Panc1 (cell line): ENCODE data around the gene LGR4. TPM values are rescaled to one million over a fixed set of nuclear protein-coding genes. Genes with fewer than 3 reads are reported as not detected.

Experiments
- ATAC-seq: fragments of 200-7000 bp; cut with Tn5 transposase; 2 replicates; pipeline ENCODE4 v1.9.1; 2020; ENCODE audit warnings: mild to moderate bottlenecking, moderate library complexity
- BruUV-seq: library from RNA; stranded (reverse); fragments of 400-500 nt; replicated peaks from 2 replicates; lab custom pipeline; 2021; lab: Mats Ljungman, UMichigan
- CTCF ChIA-PET: fragments of 300-600 bp; sonication (Branson Sonifier 250); formaldehyde crosslinking; loops from one replicate; lab custom pipeline; 2022; ENCODE audit warnings: antibody characterized with exemption; lab: Charles Lee
- POLR2A ChIA-PET: fragments of 300-600 bp; sonication (Branson Sonifier 250); formaldehyde crosslinking; loops from one replicate; lab custom pipeline; 2022; ENCODE audit warnings: antibody characterized with exemption; lab: Charles Lee
- DNase-seq: peaks from one replicate; pipeline ENCODE4 v3.0.0-alpha.2; 2010; ENCODE audit warnings: low read depth, low spot score
- H3K27ac ChIP-seq: 2 replicates; pipeline ENCODE4 v1.5.1; 2011; ENCODE audit warnings: mild to moderate bottlenecking, low read length, inconsistent platforms
- H3K27me3 ChIP-seq: fragments of 200-500 bp; sonication (Bioruptor generic); 2 replicates; pipeline ENCODE4 v1.6.0; 2014; ENCODE audit warnings: low read length, inconsistent platforms; ENCODE audit not compliant: control insufficient read depth, insufficient read depth
- H3K36me3 ChIP-seq: fragments of 200-500 bp; sonication (Bioruptor generic); 2 replicates; pipeline ENCODE4 v1.5.1; 2014; ENCODE audit warnings: inconsistent platforms, mild to moderate bottlenecking, low read length, moderate library complexity; ENCODE audit not compliant: control insufficient read depth, insufficient read depth
- H3K4me1 ChIP-seq: 2 replicates; pipeline ENCODE4 v1.5.1; 2011; ENCODE audit warnings: inconsistent platforms, mild to moderate bottlenecking, low read length, moderate library complexity; ENCODE audit not compliant: control insufficient read depth, insufficient read depth
- H3K4me3 ChIP-seq, 2 experiments: 2 replicates each; pipeline ENCODE4 v1.5.1; 2011 to 2012; ENCODE audit warnings: low read depth in 2 of 2, low read length in 2 of 2, mild to moderate bottlenecking in 2 of 2, inconsistent platforms in 1 of 2, moderate library complexity in 1 of 2
- H3K9me3 ChIP-seq: fragments of 200-500 bp; sonication (Bioruptor generic); 2 replicates; pipeline ENCODE4 v1.5.1; 2014; ENCODE audit warnings: low read depth, mild to moderate bottlenecking, inconsistent platforms, low read length, moderate library complexity; ENCODE audit not compliant: control insufficient read depth, insufficient read depth
- CTCF ChIP-seq: fragments of 450-650 bp; IDR thresholded peaks from 2 replicates; pipeline ENCODE4 v1.5.1; 2017; ENCODE audit warnings: mild to moderate bottlenecking
- POLR2AphosphoS5 ChIP-seq: IDR thresholded peaks from 2 replicates; pipeline ENCODE4 v1.6.1; 2012; ENCODE audit warnings: mild to moderate bottlenecking, low read depth, low read length, moderate library complexity
- REST ChIP-seq, 2 experiments: IDR thresholded peaks; 2 replicates each; pipeline ENCODE4 v1.6.1; 2011 to 2012; ENCODE audit warnings: low read depth in 2 of 2, control low read depth in 1 of 2, low read length in 1 of 2, mild to moderate bottlenecking in 1 of 2, moderate library complexity in 1 of 2; ENCODE audit not compliant: insufficient read depth in 1 of 2
- SIN3A ChIP-seq: IDR thresholded peaks from 2 replicates; pipeline ENCODE4 v1.6.1; 2012; ENCODE audit warnings: low read depth, mild to moderate bottlenecking, low read length, moderate library complexity, borderline replicate concordance; ENCODE audit not compliant: insufficient read depth
- TCF7L2 ChIP-seq: IDR thresholded peaks from 2 replicates; pipeline ENCODE4 v1.6.1; 2011; ENCODE audit warnings: mild to moderate bottlenecking, low read depth, low read length, inconsistent platforms
- in situ Hi-C: cut with HindIII; loops from 2 replicates; pipeline ENCODE4 v1.10.0; 2016; ENCODE audit warnings: low sequenced_read_pairs, low pct_unique_long_range_greater_than_20kb
- intact Hi-C: fragments of 100-400 bp; cut with micrococcal nuclease; formaldehyde crosslinking; loops from one replicate; pipeline ENCODE4 v1.10.0; 2022; ENCODE audit not compliant: unreplicated experiment
- total RNA-seq: library from RNA; stranded (reverse); gene quantifications from one replicate; pipeline ENCODE4 v1.2.1, GENCODE V29; 2021; ENCODE audit not compliant: unreplicated experiment

LGR4 gene
- total RNA-seq, 1 experiment from 2014 or later: 61.8 TPM

GRCh38 chr11:27465629-27466028, 7.0 kb downstream of the LGR4 start:
- TF ChIP-seq TCF7L2 (no peak), SIN3A (no peak), POLR2AphosphoS5 (no peak), REST (IDR thresholded peaks at IDR 0.05; ENCODE audit: insufficient read depth in 1 of 2, low read depth in 2 of 2, low read length in 1 of 2) (no peak), CTCF (no peak)
- peaks cover 55% of the 10 kb centered on the region for H3K4me1 ChIP-seq
- no peak for ATAC-seq
- H3K9me3 ChIP-seq: no peaks in the 10 kb centered on the region
- peak overlapping the region in 1 of 2 experiments; percentile 14; a peak in 3 of 4 replicates for H3K4me3 ChIP-seq
- intact Hi-C loops: no loop called here
- BruUV-seq: no TSS peak
- ChIA-PET CTCF (no interaction called here), POLR2A (no interaction called here)
- no peaks in the 10 kb centered on the region for H3K36me3 ChIP-seq
- no peaks in the 10 kb centered on the region for H3K27me3 ChIP-seq
- no peak for DNase-seq
- in situ Hi-C loops: no loop called here
- peak overlapping the region; percentile 79 for H3K27ac ChIP-seq

GRCh38 chr11:27464909-27465308, 7.7 kb downstream of the LGR4 start:
- Histone ChIP-seq H3K36me3 (no peaks in the 10 kb centered on the region), H3K9me3 (no peaks in the 10 kb centered on the region), H3K4me1 (peaks cover 56% of the 10 kb centered on the region), H3K27ac (peak overlapping the region; percentile 79), H3K4me3 (peak overlapping the region; percentile 0 to 14; a peak in 3 of 4 replicates), H3K27me3 (no peaks in the 10 kb centered on the region)
- no peak for DNase-seq
- POLR2A ChIA-PET: interaction anchor here (0.7 to 1.0 kb wide), 2 partner anchors 31 to 70 kb away, joined by 3 read pairs; no protein-coding TSS in a partner anchor
- no peak for ATAC-seq
- in situ Hi-C loops (no loop called here), intact Hi-C loops (no loop called here)
- BruUV-seq: no TSS peak
- TF ChIP-seq POLR2AphosphoS5 (no peak), TCF7L2 (no peak)
- CTCF ChIA-PET: no interaction called here

- CTCF ChIA-PET: no interaction called here
- Histone ChIP-seq H3K4me3 (peak overlapping the region; percentile 0 to 14; a peak in 3 of 4 replicates), H3K9me3 (no peaks in the 10 kb centered on the region), H3K4me1 (peaks cover 57% of the 10 kb centered on the region), H3K36me3 (no peaks in the 10 kb centered on the region), H3K27me3 (no peaks in the 10 kb centered on the region), H3K27ac (peak overlapping the region; percentile 79)
- BruUV-seq: no TSS peak
- ATAC-seq (peak; percentile 79), DNase-seq (no peak)
- intact Hi-C loops (no loop called here), in situ Hi-C loops (no loop called here)
- no peak for TF ChIP-seq CTCF
- 0 out of 2 replicates have a peak, but pooled peaks have one; percentile 20 for TF ChIP-seq POLR2AphosphoS5
- peak; percentile 50; the same call in 1 of the 2 replicates for TF ChIP-seq TCF7L2
- TF ChIP-seq SIN3A: no peak
- POLR2A ChIA-PET: interaction anchor here (0.7 to 1.0 kb wide), 3 partner anchors 8 to 69 kb away, joined by 3 to 15 read pairs (median 3); partner anchors contain the start of gene LGR4
Measured at GRCh38 chr11:27464289-27464696, 8.3 kb downstream of the LGR4 start.
